PC-9 (cell line): ENCODE results near the gene IPPK.

Experiments used
- CTCF ChIP-seq: fragments of 200-600 bp; sonication (generic); conservative IDR thresholded peaks from 2 replicates; pipeline ENCODE4 v1.6.1; 2017; ENCODE audit warnings: mixed run types, antibody characterized with exemption, mild to moderate bottlenecking, moderate library complexity
- EZH2 ChIP-seq: fragments of 200-600 bp; sonication (generic); IDR thresholded peaks from 2 replicates; pipeline ENCODE4 v1.8.0; 2017; ENCODE audit warnings: antibody characterized with exemption, low read depth

- TF ChIP-seq CTCF (no peak), EZH2 (no peak)
Measured at GRCh38 chr9:92608909-92609445, 61.0 kb downstream of the IPPK start.
